Activated T-cell treated with anti-CD3 and anti-CD28 coated beads, Interleukin-2, amount 50 U/mL, for 4 hours (primary cell): Measurements from ENCODE around the gene MAGT1. TPM values are rescaled to one million over a fixed set of nuclear protein-coding genes. Genes with fewer than 3 reads are reported as not detected.

Source experiments
- ATAC-seq, 2 donors: fragments of 200-7000 bp; cut with Tn5 transposase; one replicate each; pipeline ENCODE4 v1.10.0; 2021
- DNase-seq: peaks from one replicate; pipeline ENCODE4 v3.0.0-alpha.2; 2020
- H3K27me3 Mint-ChIP-seq: one replicate; pipeline ENCODE4 v1.8.0; 2021; ENCODE audit warnings: low read depth, mixed read lengths
- H3K36me3 Mint-ChIP-seq: one replicate; pipeline ENCODE4 v1.8.0; 2022; ENCODE audit warnings: mixed read lengths; ENCODE audit not compliant: insufficient read depth
- H3K4me1 Mint-ChIP-seq: one replicate; pipeline ENCODE4 v1.8.0; 2021; ENCODE audit warnings: low read depth, mixed read lengths
- H3K4me3 Mint-ChIP-seq: one replicate; pipeline ENCODE4 v1.8.0; 2021; ENCODE audit warnings: mild to moderate bottlenecking, moderate library complexity, mixed read lengths
- H3K9me3 Mint-ChIP-seq: one replicate; pipeline ENCODE4 v1.8.0; 2021; ENCODE audit warnings: mixed read lengths
- total RNA-seq, 3 donors: library from RNA; stranded (reverse); gene quantifications; one replicate each; pipeline ENCODE4 v1.2.1, GENCODE V29; 2021

Gene MAGT1
- total RNA-seq, 3 donors from 2014 or later, result 36.4 to 38.9 (median 37.5) TPM

GRCh38 chrX:77786365-77786680, 108.9 kb downstream of the MAGT1 start:
- H3K9me3 Mint-ChIP-seq, result no peaks in the 10 kb centered on the region
- H3K27me3 Mint-ChIP-seq, result no peaks in the 10 kb centered on the region
- H3K4me3 Mint-ChIP-seq, result peak overlapping the region; percentile 99
- DNase-seq (no peak), ATAC-seq (peak in 1 of 2 donors; percentile 7)
- no peaks in the 10 kb centered on the region for H3K36me3 Mint-ChIP-seq
- H3K4me1 Mint-ChIP-seq, result peaks cover 24% of the 10 kb centered on the region

- no peaks in the 10 kb centered on the region for H3K9me3 Mint-ChIP-seq
- no peaks in the 10 kb centered on the region for H3K36me3 Mint-ChIP-seq
- peaks cover 27% of the 10 kb centered on the region for H3K4me1 Mint-ChIP-seq
- peak within 1 kb of the TSS; percentile 99 for H3K4me3 Mint-ChIP-seq
- DNase-seq, result peak; percentile 60
- no peaks in the 10 kb centered on the region for H3K27me3 Mint-ChIP-seq
- peak; percentile 96 to 97 for ATAC-seq
Measured at GRCh38 chrX:77785486-77786364, 109.5 kb downstream of the MAGT1 start, which contains the start of gene ATRX. TSS of gene ATRX (minus strand) at chrX:77786216. CDS start at chrX:77786001, 215 bp downstream.

- ATAC-seq, result no peak
- no peak for DNase-seq
- H3K4me1 Mint-ChIP-seq, result peaks cover 43% of the 10 kb centered on the region
- H3K27me3 Mint-ChIP-seq, result no peaks in the 10 kb centered on the region
- peaks cover 7% of the 10 kb centered on the region for H3K36me3 Mint-ChIP-seq
- no peak overlapping the region for H3K4me3 Mint-ChIP-seq
- H3K9me3 Mint-ChIP-seq, result no peaks in the 10 kb centered on the region
Measured at GRCh38 chrX:77779695-77780094, 115.5 kb downstream of the MAGT1 start.

GRCh38 chrX:77776659-77777058, 118.6 kb downstream of the MAGT1 start:
- H3K36me3 Mint-ChIP-seq, result peaks cover 7% of the 10 kb centered on the region
- no peak for DNase-seq
- no peaks in the 10 kb centered on the region for H3K9me3 Mint-ChIP-seq
- peaks cover 38% of the 10 kb centered on the region for H3K4me1 Mint-ChIP-seq
- H3K27me3 Mint-ChIP-seq, result no peaks in the 10 kb centered on the region
- no peak for ATAC-seq
- no peak overlapping the region for H3K4me3 Mint-ChIP-seq

Other genes starting within 250 kb of the MAGT1 start
- gene ATRX, start 109.2 kb downstream of the MAGT1 start, total RNA-seq, result 10 to 100 TPM; 43.9 to 49.2 (median 45.2) TPM
- gene COX7B, start 4.0 kb upstream of the MAGT1 start, total RNA-seq, result 100 to 1,000 TPM; 285 to 300 (median 286) TPM
- 1 to 10 TPM; 4.8 to 5.9 (median 5.3) TPM for gene ATP7A, start 15.3 kb upstream of the MAGT1 start, total RNA-seq
- under 1 TPM in 1 of 3 donors, not detected in 2; 0.37 TPM for gene PGAM4, start 74.2 kb upstream of the MAGT1 start, total RNA-seq
- 100 to 1,000 TPM; 621 to 728 (median 711) TPM for gene PGK1, start 208.8 kb upstream of the MAGT1 start, total RNA-seq
- gene TAF9B, start 244.2 kb upstream of the MAGT1 start, total RNA-seq, result 10 to 100 TPM; 19.7 to 22.5 (median 20.8) TPM